HG02973 (cell line): ENCODE measurements around the gene IZUMO1.
"Not testable (repeated sequence)": the region's sequence is repeated elsewhere in the genome, so short reads cannot be mapped to it uniquely, and the experiment has no call there.

ENCODE experiments used
- ATAC-seq: cut with Tn5 transposase; IDR thresholded peaks from one replicate; pipeline ENCODE4 v1.9.1; 2021; ENCODE audit warnings: moderate library complexity; ENCODE audit not compliant: unreplicated experiment

The IZUMO1 gene

GRCh38 chr19:48714759-48715675, 31.7 kb downstream of the IZUMO1 start:
- no peak for ATAC-seq

GRCh38 chr19:48713864-48714755, 32.6 kb downstream of the IZUMO1 start:
- ATAC-seq = peak; percentile 77

GRCh38 chr19:48713041-48713863, 33.5 kb downstream of the IZUMO1 start:
- no peak for ATAC-seq

GRCh38 chr19:48711106-48711662, 35.5 kb downstream of the IZUMO1 start:
- ATAC-seq = no peak

- ATAC-seq = no peak
Observed at GRCh38 chr19:48708471-48708870, 38.2 kb downstream of the IZUMO1 start.

GRCh38 chr19:48705431-48705830, 41.3 kb downstream of the IZUMO1 start:
- ATAC-seq = no peak

GRCh38 chr19:48703316-48703715, 43.4 kb downstream of the IZUMO1 start:
- no peak for ATAC-seq

GRCh38 chr19:48702701-48703100, 44.0 kb downstream of the IZUMO1 start:
- ATAC-seq = no peak

- no peak for ATAC-seq
Observed at GRCh38 chr19:48698046-48698445, 48.7 kb downstream of the IZUMO1 start.

- ATAC-seq = no peak
Observed at GRCh38 chr19:48696353-48697010, 50.2 kb downstream of the IZUMO1 start.

GRCh38 chr19:48695743-48696352, 50.9 kb downstream of the IZUMO1 start, which contains the start of gene FUT2:
Gene FUT2, plus strand, starts transcription at chr19:48695971. Its CDS starts 6,986 bp downstream, at chr19:48702957.
- ATAC-seq = no peak

GRCh38 chr19:48693629-48694028, 53.1 kb downstream of the IZUMO1 start:
- ATAC-seq = not testable (repeated sequence)
